ENCODE results near the gene CDH22.

The CDH22 gene

GRCh38 chr20:46341074-46342009 is 33.0 kb upstream of the CDH22 start:
- Histone ChIP-seq H3K4me1 (ENCODE audit: control insufficient read depth, insufficient read depth, low read length) (no peaks in the 10 kb centered on the region), H3K27me3 (ENCODE audit: control insufficient read depth, insufficient read depth, low read length) (peaks cover 55% of the 10 kb centered on the region), H3K4me3 (ENCODE audit: low read depth, low read length) (no peak overlapping the region), H3K9ac (ENCODE audit: low read depth, low read length) (no peak overlapping the region), H3K9me3 (ENCODE audit: control insufficient read depth, insufficient read depth, low read length) (no peaks in the 10 kb centered on the region), H3K36me3 (ENCODE audit: control insufficient read depth, insufficient read depth, low read length) (no peaks in the 10 kb centered on the region)

- no peak overlapping the region for H3K4me3 ChIP-seq (ENCODE audit: low read depth, low read length)
- peaks cover 40% of the 10 kb centered on the region for H3K27me3 ChIP-seq (ENCODE audit: control insufficient read depth, insufficient read depth, low read length)
- H3K36me3 ChIP-seq (ENCODE audit: control insufficient read depth, insufficient read depth, low read length) = no peaks in the 10 kb centered on the region
- no peaks in the 10 kb centered on the region for H3K9me3 ChIP-seq (ENCODE audit: control insufficient read depth, insufficient read depth, low read length)
- no peaks in the 10 kb centered on the region for H3K4me1 ChIP-seq (ENCODE audit: control insufficient read depth, insufficient read depth, low read length)
- no peak overlapping the region for H3K9ac ChIP-seq (ENCODE audit: low read depth, low read length)
These were observed 30.7 kb upstream of the CDH22 start for GRCh38 chr20:46339037-46339436.

GRCh38 chr20:46336735-46337134 is 28.4 kb upstream of the CDH22 start:
- H3K4me3 ChIP-seq (ENCODE audit: low read depth, low read length) = no peak overlapping the region
- H3K27me3 ChIP-seq (ENCODE audit: control insufficient read depth, insufficient read depth, low read length) = peaks cover 24% of the 10 kb centered on the region
- H3K9ac ChIP-seq (ENCODE audit: low read depth, low read length) = no peak overlapping the region
- H3K4me1 ChIP-seq (ENCODE audit: control insufficient read depth, insufficient read depth, low read length) = no peaks in the 10 kb centered on the region
- no peaks in the 10 kb centered on the region for H3K9me3 ChIP-seq (ENCODE audit: control insufficient read depth, insufficient read depth, low read length)
- H3K36me3 ChIP-seq (ENCODE audit: control insufficient read depth, insufficient read depth, low read length) = no peaks in the 10 kb centered on the region

GRCh38 chr20:46334303-46334904 is 26.1 kb upstream of the CDH22 start:
- Histone ChIP-seq H3K4me3 (ENCODE audit: low read depth, low read length) (no peak overlapping the region), H3K9ac (ENCODE audit: low read depth, low read length) (no peak overlapping the region), H3K9me3 (ENCODE audit: control insufficient read depth, insufficient read depth, low read length) (no peaks in the 10 kb centered on the region), H3K27me3 (ENCODE audit: control insufficient read depth, insufficient read depth, low read length) (peaks cover 13% of the 10 kb centered on the region), H3K4me1 (ENCODE audit: control insufficient read depth, insufficient read depth, low read length) (no peaks in the 10 kb centered on the region), H3K36me3 (ENCODE audit: control insufficient read depth, insufficient read depth, low read length) (no peaks in the 10 kb centered on the region)

GRCh38 chr20:46333161-46333991 is 25.1 kb upstream of the CDH22 start:
- H3K9me3 ChIP-seq (ENCODE audit: control insufficient read depth, insufficient read depth, low read length) = no peaks in the 10 kb centered on the region
- no peak overlapping the region for H3K4me3 ChIP-seq (ENCODE audit: low read depth, low read length)
- no peak overlapping the region for H3K9ac ChIP-seq (ENCODE audit: low read depth, low read length)
- peaks cover 3% of the 10 kb centered on the region for H3K4me1 ChIP-seq (ENCODE audit: control insufficient read depth, insufficient read depth, low read length)
- no peaks in the 10 kb centered on the region for H3K36me3 ChIP-seq (ENCODE audit: control insufficient read depth, insufficient read depth, low read length)
- peaks cover 7% of the 10 kb centered on the region for H3K27me3 ChIP-seq (ENCODE audit: control insufficient read depth, insufficient read depth, low read length)

GRCh38 chr20:46332373-46333160 is 24.3 kb upstream of the CDH22 start:
- Histone ChIP-seq H3K9ac (ENCODE audit: low read depth, low read length) (no peak overlapping the region), H3K36me3 (ENCODE audit: control insufficient read depth, insufficient read depth, low read length) (no peaks in the 10 kb centered on the region), H3K4me3 (ENCODE audit: low read depth, low read length) (no peak overlapping the region), H3K9me3 (ENCODE audit: control insufficient read depth, insufficient read depth, low read length) (no peaks in the 10 kb centered on the region), H3K27me3 (ENCODE audit: control insufficient read depth, insufficient read depth, low read length) (peaks cover 7% of the 10 kb centered on the region), H3K4me1 (ENCODE audit: control insufficient read depth, insufficient read depth, low read length) (peaks cover 3% of the 10 kb centered on the region)

GRCh38 chr20:46331611-46332361 is 23.5 kb upstream of the CDH22 start:
- H3K4me1 ChIP-seq (ENCODE audit: control insufficient read depth, insufficient read depth, low read length) = peaks cover 3% of the 10 kb centered on the region
- no peak overlapping the region for H3K4me3 ChIP-seq (ENCODE audit: low read depth, low read length)
- H3K27me3 ChIP-seq (ENCODE audit: control insufficient read depth, insufficient read depth, low read length) = peaks cover 4% of the 10 kb centered on the region
- no peak overlapping the region for H3K9ac ChIP-seq (ENCODE audit: low read depth, low read length)
- no peaks in the 10 kb centered on the region for H3K36me3 ChIP-seq (ENCODE audit: control insufficient read depth, insufficient read depth, low read length)
- no peaks in the 10 kb centered on the region for H3K9me3 ChIP-seq (ENCODE audit: control insufficient read depth, insufficient read depth, low read length)

- Histone ChIP-seq H3K4me1 (ENCODE audit: control insufficient read depth, insufficient read depth, low read length) (peaks cover 3% of the 10 kb centered on the region), H3K27me3 (ENCODE audit: control insufficient read depth, insufficient read depth, low read length) (no peaks in the 10 kb centered on the region), H3K4me3 (ENCODE audit: low read depth, low read length) (no peak overlapping the region)
These were observed 22.6 kb upstream of the CDH22 start for GRCh38 chr20:46330831-46331371.

GRCh38 chr20:46330072-46330763 is 21.9 kb upstream of the CDH22 start:
- Histone ChIP-seq H3K4me1 (ENCODE audit: control insufficient read depth, insufficient read depth, low read length) (peaks cover 3% of the 10 kb centered on the region), H3K27me3 (ENCODE audit: control insufficient read depth, insufficient read depth, low read length) (no peaks in the 10 kb centered on the region), H3K9ac (ENCODE audit: low read depth, low read length) (no peak overlapping the region), H3K9me3 (ENCODE audit: control insufficient read depth, insufficient read depth, low read length) (no peaks in the 10 kb centered on the region), H3K4me3 (ENCODE audit: low read depth, low read length) (no peak overlapping the region), H3K36me3 (ENCODE audit: control insufficient read depth, insufficient read depth, low read length) (no peaks in the 10 kb centered on the region)

More at GRCh38 chr20:46330831-46331371, 22.6 kb upstream of the CDH22 start:
- H3K9ac ChIP-seq (ENCODE audit: low read depth, low read length) = no peak overlapping the region
- no peaks in the 10 kb centered on the region for H3K9me3 ChIP-seq (ENCODE audit: control insufficient read depth, insufficient read depth, low read length)
- no peaks in the 10 kb centered on the region for H3K36me3 ChIP-seq (ENCODE audit: control insufficient read depth, insufficient read depth, low read length)

- no peaks in the 10 kb centered on the region for H3K9me3 ChIP-seq (ENCODE audit: control insufficient read depth, insufficient read depth, low read length)
- no peak overlapping the region for H3K4me3 ChIP-seq (ENCODE audit: low read depth, low read length)
- H3K27me3 ChIP-seq (ENCODE audit: control insufficient read depth, insufficient read depth, low read length) = no peaks in the 10 kb centered on the region
- H3K36me3 ChIP-seq (ENCODE audit: control insufficient read depth, insufficient read depth, low read length) = no peaks in the 10 kb centered on the region
- H3K9ac ChIP-seq (ENCODE audit: low read depth, low read length) = no peak overlapping the region
- H3K4me1 ChIP-seq (ENCODE audit: control insufficient read depth, insufficient read depth, low read length) = peaks cover 3% of the 10 kb centered on the region
These were observed 20.0 kb upstream of the CDH22 start for GRCh38 chr20:46328200-46328882.
